AG09319 (cell line): ENCODE data around the gene STAP1.

Experiments used
- DNase-seq: peaks from one replicate; pipeline ENCODE4 v3.0.0-alpha.2; 2010; ENCODE audit warnings: low read depth; ENCODE audit errors: extremely low read depth
- CTCF ChIP-seq: IDR thresholded peaks from 2 replicates; pipeline ENCODE4 v1.5.1; 2011; ENCODE audit warnings: low read depth, mild to moderate bottlenecking, inconsistent platforms, low read length, moderate library complexity

The STAP1 gene

DNA sequence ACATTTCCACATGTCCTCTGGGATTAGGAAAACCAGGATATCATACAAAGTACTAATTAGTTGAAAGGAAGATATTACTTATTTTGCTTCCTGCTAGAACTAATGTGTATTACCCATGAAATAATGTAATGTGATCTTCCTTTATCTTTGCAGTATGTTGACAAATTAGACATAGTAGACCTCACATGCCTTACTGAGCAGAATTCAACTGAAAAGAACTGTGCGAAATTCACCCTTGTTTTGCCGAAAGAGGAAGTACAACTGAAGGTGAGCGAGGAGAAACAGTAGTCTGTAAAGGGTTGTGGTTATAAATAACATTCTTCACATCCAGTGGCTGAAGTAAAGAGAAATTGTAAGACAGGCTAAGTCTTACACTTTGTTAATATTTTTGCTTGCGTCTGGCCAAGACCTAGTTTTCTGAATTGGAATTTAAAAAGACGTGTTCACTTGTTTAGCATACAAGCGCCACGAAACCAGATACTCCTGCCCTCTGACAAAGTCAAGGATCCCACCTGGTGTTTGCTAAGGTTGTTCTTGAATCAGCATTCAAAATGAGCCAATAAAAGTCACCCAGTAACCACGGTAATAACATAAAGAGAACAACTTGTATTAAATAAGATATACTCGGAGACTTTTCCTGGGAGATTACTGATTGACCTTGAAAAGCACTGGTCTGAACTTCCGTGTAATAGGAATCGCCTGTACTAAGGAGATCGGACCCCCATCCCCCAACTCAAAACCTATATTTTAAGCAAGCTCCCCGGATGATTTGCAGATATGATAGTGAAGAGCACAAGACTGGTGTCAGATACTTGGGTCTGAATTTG lies 16.9 kb downstream of the STAP1 start:
- no peak for DNase-seq
- no peak for TF ChIP-seq CTCF

DNA sequence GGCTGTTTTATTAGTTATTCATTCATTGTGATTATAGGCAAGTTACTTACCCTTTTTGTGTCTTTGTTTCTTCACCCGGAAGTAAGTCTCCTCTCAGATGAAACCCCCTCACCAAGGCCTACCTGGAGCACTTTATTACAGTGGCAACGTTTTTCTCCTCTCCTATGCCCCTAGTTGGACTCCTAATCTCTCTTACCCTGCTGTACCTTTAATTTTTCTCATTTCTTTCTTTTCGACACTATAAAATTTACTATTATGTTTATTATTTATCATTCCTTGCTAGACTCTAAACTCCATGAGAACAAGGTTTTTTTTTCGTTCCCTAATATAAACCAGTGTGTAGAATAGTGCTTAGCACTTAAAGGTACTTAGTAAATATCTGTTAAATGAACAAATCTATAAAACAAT lies 17.5 kb downstream of the STAP1 start:
- no peak for TF ChIP-seq CTCF
- no peak for DNase-seq

GRCh38 chr4:67576538-67576937 lies 18.0 kb downstream of the STAP1 start:
- no peak for DNase-seq
- TF ChIP-seq CTCF: no peak

- TF ChIP-seq CTCF: no peak
Observed at GRCh38 chr4:67580577-67580976, 22.1 kb downstream of the STAP1 start.

DNA sequence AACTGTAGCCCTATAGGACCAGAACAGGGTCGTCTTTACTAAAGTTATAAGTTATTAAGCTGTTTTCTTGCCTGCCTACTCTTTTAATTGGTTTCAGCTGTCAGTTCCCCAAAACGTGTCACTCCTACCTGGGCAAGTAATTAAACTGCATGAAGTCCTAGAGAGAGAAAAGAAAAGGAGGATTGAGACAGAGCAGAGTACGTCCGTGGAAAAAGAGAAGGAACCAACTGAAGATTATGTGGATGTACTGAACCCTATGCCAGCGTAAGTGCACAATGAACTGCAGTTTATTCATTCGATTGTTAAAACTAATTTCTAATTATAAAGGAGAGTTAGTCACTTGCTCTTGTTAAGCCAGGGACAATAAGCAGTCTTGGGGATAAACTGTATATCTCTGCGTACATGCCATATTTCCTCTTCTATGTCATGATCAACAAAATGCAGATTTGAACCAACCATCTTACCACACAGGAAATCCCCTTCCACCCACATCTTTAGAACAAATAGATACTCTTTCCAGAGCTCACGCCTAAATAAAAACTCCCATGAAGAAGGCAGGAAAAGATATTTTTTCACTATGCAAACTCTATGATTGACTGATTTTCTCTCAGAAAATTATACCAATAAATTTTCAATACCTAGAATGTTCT lies 22.8 kb downstream of the STAP1 start:
- TF ChIP-seq CTCF: no peak
- DNase-seq: no peak

More at GRCh38 chr4:67580577-67580976, 22.1 kb downstream of the STAP1 start:
- DNase-seq: no peak

DNA sequence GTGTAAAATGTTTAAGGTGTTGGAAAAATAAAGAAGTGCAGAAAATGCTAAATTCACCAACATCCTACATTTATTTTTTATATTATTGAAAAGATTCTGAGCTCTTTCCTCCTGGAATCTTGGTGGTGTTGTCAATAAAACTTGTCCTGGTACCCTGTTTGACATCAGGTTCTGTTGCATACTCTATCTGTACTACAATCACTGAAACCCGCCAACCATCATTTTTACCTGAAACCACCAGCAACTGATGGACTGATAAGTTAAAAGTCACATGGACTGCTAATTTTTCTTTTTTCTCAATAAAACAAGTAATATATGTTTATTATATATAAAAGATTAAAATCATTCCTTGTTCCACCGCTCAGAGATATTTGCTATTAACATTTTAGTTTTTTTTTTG lies 23.4 kb downstream of the STAP1 start:
- no peak for TF ChIP-seq CTCF
- DNase-seq: no peak

- no peak for DNase-seq
- no peak for TF ChIP-seq CTCF
Observed at GRCh38 chr4:67584496-67584895, 26.0 kb downstream of the STAP1 start.
